22Rv1 (cell line): Measurements from ENCODE around the gene NPIPB2.

ENCODE experiments used
- CTCF ChIP-seq: fragments of 450-650 bp; IDR thresholded peaks from 2 replicates; pipeline ENCODE4 v1.5.1; 2017; ENCODE audit warnings: mild to moderate bottlenecking
- ZFX ChIP-seq: fragments of 450-650 bp; IDR thresholded peaks from 2 replicates; pipeline ENCODE4 v1.6.1; 2017; ENCODE audit warnings: antibody characterized with exemption, borderline replicate concordance

- TF ChIP-seq CTCF (no peak), ZFX (no peak)
Observed at GRCh38 chr16:11968577-11968976, 26.7 kb upstream of the NPIPB2 start.
